Measurements from ENCODE around the gene PAM.
"Not testable (repeated sequence)": the region's sequence is repeated elsewhere in the genome, so short reads cannot be mapped to it uniquely, and the experiment has no call there.

PAM gene

DNA sequence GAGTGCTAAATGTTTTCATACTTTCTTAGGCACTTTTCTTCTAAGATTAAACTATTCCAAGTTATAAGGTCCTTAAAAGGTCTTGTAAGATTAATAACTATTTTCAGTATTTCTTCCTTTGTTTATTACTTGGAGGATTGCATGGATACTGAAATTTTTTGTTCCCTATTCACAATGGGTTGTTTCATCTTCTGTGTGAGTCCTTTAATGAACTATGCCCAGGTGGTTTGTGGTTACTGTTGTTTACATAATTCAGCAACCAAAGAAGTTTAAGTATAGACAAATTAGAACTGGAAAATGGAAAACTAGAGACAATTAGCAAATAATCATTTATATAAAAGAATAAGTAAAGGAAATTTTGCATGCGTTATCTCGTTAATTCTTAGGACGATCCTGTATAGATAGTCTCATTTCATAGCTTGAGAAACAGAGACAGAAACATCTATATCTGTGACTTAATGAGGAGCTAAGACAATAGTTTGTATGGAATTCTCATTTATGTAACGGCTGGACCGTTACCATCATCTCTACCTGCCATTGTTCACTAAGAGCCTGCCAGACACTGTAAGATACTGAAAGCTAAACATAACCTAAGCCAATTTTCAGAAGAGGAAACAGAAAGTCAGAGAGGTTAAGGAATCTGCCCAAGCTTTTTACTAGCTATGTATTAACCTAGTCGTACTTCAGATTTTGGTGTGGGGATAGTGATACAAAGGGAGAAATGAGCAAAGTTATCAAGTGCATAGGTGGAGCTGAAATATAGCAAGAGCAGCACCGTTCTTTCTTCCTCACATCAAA lies 148.2 kb downstream of the PAM start:
- DNase-seq (ENCODE audit: low spot score), result no peak

GRCh38 chr5:102905056-102905455 lies 150.0 kb downstream of the PAM start:
- DNase-seq (ENCODE audit: low spot score), result no peak

DNA sequence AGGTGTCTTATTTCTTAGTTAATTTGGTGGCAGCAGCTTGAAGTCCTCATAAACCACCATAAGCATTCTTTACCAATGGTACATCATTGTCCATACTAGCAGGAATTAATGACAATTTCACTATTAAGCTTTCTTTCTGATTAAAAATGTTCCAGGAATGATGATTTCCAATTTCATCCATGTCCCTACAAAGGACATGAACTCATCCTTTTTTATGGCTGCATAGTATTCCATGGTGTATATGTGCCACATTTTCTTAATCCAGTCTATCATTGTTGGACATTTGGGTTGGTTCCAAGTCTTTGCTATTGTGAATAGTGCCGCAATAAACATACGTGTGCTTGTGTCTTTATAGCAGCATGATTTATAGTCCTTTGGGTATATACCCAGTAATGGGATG lies 152.0 kb downstream of the PAM start:
- not testable (repeated sequence) for DNase-seq (ENCODE audit: low spot score)

GRCh38 chr5:102910240-102911226 lies 155.4 kb downstream of the PAM start:
- DNase-seq (ENCODE audit: low spot score), result no peak

- peak; percentile 11 for DNase-seq (ENCODE audit: low spot score)
Observed at GRCh38 chr5:102911973-102912372, 156.9 kb downstream of the PAM start.

DNA sequence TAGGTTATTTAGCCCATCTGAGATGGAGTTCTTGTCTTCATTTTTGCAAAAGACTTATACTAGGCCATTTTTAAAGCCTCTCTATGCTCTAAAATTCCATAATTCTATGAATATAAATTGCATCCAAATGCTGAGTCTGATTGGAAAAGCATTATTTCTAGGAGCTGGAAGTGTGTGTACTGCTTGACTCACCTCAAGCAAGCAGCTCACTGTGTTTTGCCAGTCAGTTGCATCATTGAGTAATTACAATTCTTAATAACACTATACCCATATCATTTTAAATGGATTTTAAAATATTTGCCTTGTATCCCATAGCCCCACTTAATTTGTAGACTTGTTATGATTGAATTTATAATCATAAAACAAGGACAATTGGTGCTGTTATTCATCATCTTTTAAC lies 161.0 kb downstream of the PAM start:
- no peak for DNase-seq (ENCODE audit: low spot score)

DNA sequence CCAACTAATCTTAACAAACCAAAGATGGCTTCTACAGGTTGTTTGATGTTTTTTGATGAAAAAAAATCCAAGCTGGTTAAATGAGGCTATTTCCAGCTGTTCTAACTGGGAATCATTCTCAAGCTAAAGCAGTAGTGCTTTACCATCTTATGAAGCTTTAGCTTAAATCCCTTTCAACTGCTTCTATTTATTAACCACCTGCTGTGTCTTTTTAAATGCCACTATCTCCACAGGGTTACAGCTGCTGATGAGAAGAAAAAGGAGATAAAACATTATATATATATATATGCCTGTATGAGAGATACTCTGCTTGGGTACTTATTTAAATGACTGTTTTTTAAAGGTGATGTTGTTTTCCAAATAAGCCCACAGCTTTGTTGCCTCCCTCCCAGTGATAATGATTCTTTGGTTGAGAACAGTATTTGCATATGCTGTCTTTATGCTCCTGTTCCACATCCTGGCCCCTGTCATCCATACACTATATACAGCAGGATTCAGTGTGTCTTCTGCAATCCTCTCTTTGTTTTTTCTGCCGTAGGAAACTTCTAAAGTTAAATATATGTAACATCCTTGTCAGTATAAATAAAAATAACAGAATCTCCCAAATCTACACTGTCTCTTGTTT lies 164.0 kb downstream of the PAM start:
- DNase-seq (ENCODE audit: low spot score), result no peak

GRCh38 chr5:102920762-102921161 lies 165.7 kb downstream of the PAM start:
- DNase-seq (ENCODE audit: low spot score), result no peak

GRCh38 chr5:102921341-102922044 lies 166.4 kb downstream of the PAM start:
- peak; percentile 8 for DNase-seq (ENCODE audit: low spot score)

- DNase-seq (ENCODE audit: low spot score), result no peak
Observed at GRCh38 chr5:102922111-102922720, 167.1 kb downstream of the PAM start.

DNA sequence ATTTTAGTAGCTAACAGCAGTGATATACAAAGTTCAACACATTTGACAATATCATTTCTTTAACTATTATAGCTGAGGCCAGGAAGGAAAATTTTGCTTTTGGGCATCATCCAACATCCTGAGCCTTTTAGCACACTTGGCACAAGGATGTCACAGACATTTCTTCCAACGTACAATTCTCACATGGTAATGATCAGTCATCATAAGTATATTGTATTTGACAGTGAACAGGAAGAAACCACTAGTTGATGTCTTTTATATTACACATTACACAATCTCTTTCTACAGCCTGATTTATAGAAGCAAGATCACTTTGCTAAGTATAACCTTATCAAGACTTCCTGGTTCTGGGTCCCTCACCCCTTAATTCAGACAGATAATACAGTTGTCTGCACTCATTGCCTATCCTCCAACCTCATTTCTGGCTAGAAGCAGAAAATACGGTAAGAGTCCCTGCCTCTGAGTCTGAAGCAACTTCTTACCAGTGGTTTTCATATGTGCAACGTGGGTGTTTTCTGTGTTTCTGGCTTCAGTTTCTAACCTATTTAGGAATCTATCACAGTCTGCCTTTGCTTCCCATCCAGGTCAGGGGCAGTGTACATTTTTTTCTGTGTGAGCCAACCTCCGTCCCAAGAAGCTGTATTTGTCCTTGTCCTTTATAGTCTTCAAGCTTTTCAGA lies 167.8 kb downstream of the PAM start:
- no peak for DNase-seq (ENCODE audit: low spot score)

DNA sequence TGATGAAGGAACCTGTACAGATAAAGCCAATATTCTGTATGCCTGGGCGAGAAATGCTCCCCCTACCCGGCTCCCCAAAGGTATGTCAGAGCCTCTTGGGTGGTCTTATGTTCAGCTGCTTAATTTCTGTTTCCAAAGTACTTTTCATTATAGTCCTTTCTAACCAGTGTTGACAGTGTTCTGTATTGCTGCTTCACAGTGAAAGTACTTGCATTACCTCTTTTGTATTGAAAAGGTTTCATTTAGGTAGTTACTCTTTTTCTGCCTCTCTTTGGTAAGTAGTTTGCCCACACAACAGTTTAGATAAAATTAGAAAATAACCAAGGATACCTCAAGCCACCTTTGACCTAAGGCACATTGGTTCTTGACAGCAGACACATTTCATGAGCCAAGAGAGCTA lies 169.9 kb downstream of the PAM start:
- no peak for DNase-seq (ENCODE audit: low spot score)

DNA sequence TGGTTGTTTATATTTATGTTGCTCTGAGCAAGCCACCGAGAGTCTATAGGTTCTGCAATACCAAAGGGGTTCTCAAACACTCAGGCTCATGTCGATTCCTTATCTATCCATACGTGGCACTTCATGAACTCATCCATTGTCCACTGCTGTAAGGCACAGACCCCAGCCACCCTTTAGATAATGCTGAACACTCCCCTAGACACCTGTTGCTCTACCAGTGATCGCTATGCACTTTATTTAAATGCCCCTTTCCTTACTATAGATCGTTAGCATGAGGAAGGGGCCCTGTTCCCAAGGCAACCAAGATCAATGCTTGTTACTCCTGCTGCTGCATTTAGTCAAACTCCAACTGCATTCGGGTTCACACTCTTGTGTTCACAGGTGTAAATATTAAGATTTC lies 171.9 kb downstream of the PAM start:
- no peak for DNase-seq (ENCODE audit: low spot score)

GRCh38 chr5:102930244-102930643 lies 175.1 kb downstream of the PAM start:
- DNase-seq (ENCODE audit: low spot score), result no peak

- DNase-seq (ENCODE audit: low spot score), result no peak
Observed at GRCh38 chr5:102931085-102931725, 176.1 kb downstream of the PAM start.

GRCh38 chr5:102932781-102933180 lies 177.7 kb downstream of the PAM start:
- DNase-seq (ENCODE audit: low spot score), result no peak

DNA sequence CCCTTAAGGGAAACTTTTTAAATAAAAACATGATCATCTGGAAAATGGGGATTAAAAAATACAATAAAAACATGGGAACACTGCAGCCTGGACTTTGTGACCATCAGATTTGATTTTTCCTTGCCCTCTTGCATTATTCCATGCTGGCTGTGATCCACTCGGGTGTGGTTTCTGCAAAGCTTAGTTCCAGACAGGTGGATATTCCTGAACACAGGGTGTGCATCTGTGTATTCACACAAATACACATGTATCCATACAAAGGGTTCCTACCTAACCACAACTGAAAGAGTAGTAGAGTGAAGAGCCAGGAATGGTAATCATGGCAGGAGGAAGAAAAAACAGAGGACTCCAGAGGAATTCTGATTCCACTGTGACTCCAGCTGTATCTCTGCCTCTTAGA lies 178.2 kb downstream of the PAM start:
- DNase-seq (ENCODE audit: low spot score), result no peak

DNA sequence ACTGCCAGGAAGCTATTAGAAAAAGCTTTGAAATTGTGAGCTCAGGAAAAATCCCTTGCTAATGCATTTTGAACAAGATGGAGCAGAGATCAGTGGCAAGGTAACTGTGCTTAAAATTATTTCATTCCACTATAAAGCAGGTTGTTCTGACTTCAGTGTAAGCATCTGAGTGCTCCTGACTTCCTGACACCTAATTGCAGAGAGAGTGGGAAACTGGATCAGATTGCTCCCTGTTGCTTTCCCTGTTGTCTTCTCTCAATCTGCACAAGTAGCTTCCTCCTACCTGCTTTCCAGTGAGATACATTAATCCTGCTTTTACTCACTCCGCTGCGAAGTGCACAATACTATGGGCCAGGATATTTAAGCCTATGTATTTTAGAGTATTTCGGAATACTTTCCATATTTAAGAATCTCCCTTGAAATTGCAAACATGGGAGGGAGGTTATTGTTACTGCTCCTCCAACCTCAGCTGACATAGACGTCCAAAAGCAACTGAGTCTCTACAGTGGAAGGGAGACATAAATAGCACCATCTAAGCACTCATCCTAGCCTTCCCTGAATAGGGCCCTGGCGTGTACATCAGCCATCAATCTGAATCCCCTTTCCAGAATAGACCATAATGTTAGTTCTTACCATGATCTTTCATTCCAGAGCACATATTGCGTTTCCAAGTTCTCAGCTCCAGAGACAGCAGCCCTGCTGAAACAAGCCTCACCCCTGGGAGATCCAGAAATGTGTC lies 178.8 kb downstream of the PAM start:
- no peak for DNase-seq (ENCODE audit: low spot score)

DNA sequence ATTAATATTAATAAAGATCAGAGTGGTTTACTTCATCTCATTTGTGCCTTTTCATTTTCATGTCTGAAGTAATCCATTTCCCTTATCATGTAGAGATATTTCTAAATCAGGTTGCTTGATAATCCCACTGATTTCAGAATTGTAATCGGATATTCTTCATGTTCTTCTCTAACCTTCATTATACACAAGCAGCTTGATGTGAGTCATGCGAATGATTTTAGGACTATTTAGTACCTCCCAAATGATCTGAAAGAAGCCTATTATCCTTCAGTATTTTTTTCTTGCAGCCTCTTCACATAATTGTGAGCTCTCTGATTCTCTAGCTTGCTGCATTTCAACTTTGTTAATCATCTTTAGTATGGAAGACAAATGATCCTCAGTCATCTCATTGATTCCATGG lies 182.8 kb downstream of the PAM start:
- DNase-seq (ENCODE audit: low spot score), result no peak

GRCh38 chr5:102941111-102941510 lies 186.0 kb downstream of the PAM start:
- no peak for DNase-seq (ENCODE audit: low spot score)
